Common myeloid progenitor, CD34-positive (primary cell): ENCODE data around the gene SLC12A9.

ENCODE experiments used
- CTCF ChIA-PET: fragments of 350-600 bp; sonication (Branson Sonifier 250); formaldehyde crosslinking; loops from one replicate; lab custom pipeline; 2021; ENCODE audit warnings: antibody characterized with exemption; lab: Charles Lee
- POLR2A ChIA-PET: fragments of 350-600 bp; sonication (Branson Sonifier 250); formaldehyde crosslinking; loops from one replicate; lab custom pipeline; 2021; ENCODE audit warnings: antibody characterized with exemption; lab: Charles Lee
- DNase-seq, 3 donors: peaks; one replicate each; pipeline versions ENCODE4 v3.0.0 to v3.0.0-alpha.2; 2013
- H3K27ac ChIP-seq, 2 experiments: 1 replicate in 1 of 2; 2 replicates in 1 of 2; pipeline ENCODE4 v1.7.0; 2013; ENCODE audit warnings: inconsistent platforms in 2 of 2, low read length in 2 of 2, mild to moderate bottlenecking in 2 of 2, low read depth in 1 of 2, moderate library complexity in 1 of 2; ENCODE audit not compliant: severe bottlenecking in 2 of 2, insufficient read depth in 1 of 2, poor library complexity in 1 of 2
- H3K27me3 ChIP-seq, 5 experiments: replicated peaks in 2 of 5; 1 replicate in 3 of 5; 2 replicates in 2 of 5; pipeline versions ENCODE4 v1.6.1 to v1.7.0; 2013; ENCODE audit warnings: low read length in 4 of 5, mild to moderate bottlenecking in 2 of 5, moderate library complexity in 2 of 5, inconsistent platforms in 1 of 5; ENCODE audit not compliant: insufficient read depth in 5 of 5, control insufficient read depth in 4 of 5
- H3K36me3 ChIP-seq, 4 experiments: 1 replicate in 2 of 4; 2 replicates in 2 of 4; pipeline versions ENCODE4 v1.6.1 to v1.7.0; 2013; ENCODE audit warnings: low read length in 3 of 4, control low read depth in 1 of 4, mild to moderate bottlenecking in 1 of 4; ENCODE audit not compliant: control insufficient read depth in 4 of 4, insufficient read depth in 4 of 4
- H3K4me1 ChIP-seq, 4 experiments: 1 replicate in 3 of 4; 2 replicates in 1 of 4; pipeline versions ENCODE4 v1.6.1 to v1.7.1; 2013; ENCODE audit warnings: low read length in 3 of 4, mild to moderate bottlenecking in 3 of 4, control low read depth in 1 of 4, inconsistent platforms in 1 of 4, moderate library complexity in 1 of 4; ENCODE audit not compliant: control insufficient read depth in 4 of 4, insufficient read depth in 4 of 4; ENCODE audit errors: control extremely low read depth in 1 of 4
- H3K4me3 ChIP-seq, 7 experiments: 1 replicate in 4 of 7; 2 replicates in 3 of 7; pipeline versions ENCODE4 v1.5.1 to v1.7.0; 2013; ENCODE audit warnings: mild to moderate bottlenecking in 7 of 7, low read length in 6 of 7, moderate library complexity in 6 of 7, inconsistent platforms in 2 of 7, low read depth in 2 of 7, control low read depth in 1 of 7; ENCODE audit not compliant: insufficient read depth in 4 of 7, control insufficient read depth in 1 of 7; ENCODE audit errors: extremely low read depth in 1 of 7
- H3K9me3 ChIP-seq, 5 experiments: 1 replicate in 4 of 5; 2 replicates in 1 of 5; pipeline versions ENCODE4 v1.6.1 to v1.7.1; 2013; ENCODE audit warnings: low read length in 4 of 5, mild to moderate bottlenecking in 2 of 5, inconsistent platforms in 1 of 5, low read depth in 1 of 5, moderate library complexity in 1 of 5; ENCODE audit not compliant: control insufficient read depth in 4 of 5, insufficient read depth in 2 of 5; ENCODE audit errors: control extremely low read depth in 1 of 5
- WGBS: methylation state at CpG from one replicate; pipeline ENCODE4 v1.1.5; 2013; ENCODE audit not compliant: insufficient coverage; 5-methylcytosine and 5-hydroxymethylcytosine counted together

Gene SLC12A9

GRCh38 chr7:100881136-100881535 lies 28.6 kb downstream of the SLC12A9 start:
- no peaks in the 10 kb centered on the region for H3K27me3 ChIP-seq
- H3K4me1 ChIP-seq = peaks cover 1 to 21% (median 11%) of the 10 kb centered on the region in 4 experiments
- WGBS = 96% methylated on average over 13 of the region's 20 CpGs
- no peaks in the 10 kb centered on the region for H3K9me3 ChIP-seq
- POLR2A ChIA-PET = no interaction called here
- no peak overlapping the region for H3K4me3 ChIP-seq
- DNase-seq = no peak
- peaks cover 14 to 88% (median 64%) of the 10 kb centered on the region in 4 experiments for H3K36me3 ChIP-seq
- no peak overlapping the region for H3K27ac ChIP-seq
- CTCF ChIA-PET = no interaction called here

GRCh38 chr7:100882201-100882600 lies 29.7 kb downstream of the SLC12A9 start:
- ChIA-PET CTCF (no interaction called here), POLR2A (interaction anchor here (0.6 kb wide), 1 partner anchor 225 kb away, joined by 5 read pairs; no protein-coding TSS in a partner anchor)
- H3K9me3 ChIP-seq = no peaks in the 10 kb centered on the region
- no peaks in the 10 kb centered on the region for H3K27me3 ChIP-seq
- peaks cover 16 to 92% (median 69%) of the 10 kb centered on the region in 4 experiments for H3K36me3 ChIP-seq
- DNase-seq = no peak
- no peak overlapping the region for H3K27ac ChIP-seq
- H3K4me3 ChIP-seq = no peak overlapping the region
- peaks cover 0 to 23% (median 18%) of the 10 kb centered on the region in 4 experiments for H3K4me1 ChIP-seq
- WGBS = 95% methylated on average over 7 of the region's 9 CpGs

GRCh38 chr7:100882785-100883526 lies 30.4 kb downstream of the SLC12A9 start:
- 95% methylated on average over 18 of the region's 24 CpGs for WGBS
- H3K27ac ChIP-seq = no peak overlapping the region
- H3K4me1 ChIP-seq = peaks cover under 1 to 30% (median 25%) of the 10 kb centered on the region in 4 experiments
- no peaks in the 10 kb centered on the region for H3K27me3 ChIP-seq
- peaks cover 16 to 90% (median 68%) of the 10 kb centered on the region in 4 experiments for H3K36me3 ChIP-seq
- no peaks in the 10 kb centered on the region for H3K9me3 ChIP-seq
- H3K4me3 ChIP-seq = no peak overlapping the region
- CTCF ChIA-PET = no interaction called here
- POLR2A ChIA-PET = no interaction called here
- DNase-seq = no peak

GRCh38 chr7:100884736-100885439 lies 32.4 kb downstream of the SLC12A9 start:
- peaks cover 4 to 47% (median 41%) of the 10 kb centered on the region in 4 experiments for H3K4me1 ChIP-seq
- POLR2A ChIA-PET = interaction anchor here (1.2 kb wide), 1 partner anchor 10 kb away, joined by 6 read pairs; the partner anchor contains the start of gene SRRT
- no peaks in the 10 kb centered on the region for H3K27me3 ChIP-seq
- H3K4me3 ChIP-seq = no peak overlapping the region
- WGBS = 95% methylated on average over 23 of the region's 29 CpGs
- peaks cover 16 to 85% (median 63%) of the 10 kb centered on the region in 4 experiments for H3K36me3 ChIP-seq
- CTCF ChIA-PET = no interaction called here
- no peak for DNase-seq
- H3K9me3 ChIP-seq = no peaks in the 10 kb centered on the region
- H3K27ac ChIP-seq = no peak overlapping the region

- no peak overlapping the region for H3K27ac ChIP-seq
- H3K4me3 ChIP-seq = no peak overlapping the region
- peaks cover 0 to 2% (median 0%) of the 10 kb centered on the region in 5 experiments for H3K27me3 ChIP-seq
- POLR2A ChIA-PET = interaction anchor here (1.6 kb wide), 1 partner anchor 11 kb away, joined by 4 read pairs; the partner anchor contains the start of gene SRRT
- H3K4me1 ChIP-seq = peaks cover 4 to 54% (median 48%) of the 10 kb centered on the region in 4 experiments
- WGBS = 94% methylated on average over 17 of the region's 22 CpGs
- H3K9me3 ChIP-seq = no peaks in the 10 kb centered on the region
- CTCF ChIA-PET = interaction anchor here (2.6 kb wide), 1 partner anchor 10 kb away, joined by 20 read pairs; the partner anchor contains the start of gene SRRT
- no peak for DNase-seq
- H3K36me3 ChIP-seq = peaks cover 16 to 80% (median 59%) of the 10 kb centered on the region in 4 experiments
Measured at GRCh38 chr7:100885440-100886141, 33.1 kb downstream of the SLC12A9 start.

- H3K9me3 ChIP-seq = no peaks in the 10 kb centered on the region
- no peak overlapping the region for H3K27ac ChIP-seq
- DNase-seq = no peak
- ChIA-PET CTCF (interaction anchor here (1.3 to 2.6 kb wide), 4 partner anchors 9 to 180 kb away, joined by 3 to 20 read pairs (median 8); partner anchors contain the start of genes POP7, SLC12A9 and SRRT), POLR2A (interaction anchor here (0.6 to 1.6 kb wide), 2 partner anchors 11 to 312 kb away, joined by 3 to 4 read pairs; partner anchors contain the start of gene SRRT)
- H3K36me3 ChIP-seq = peaks cover 13 to 74% (median 53%) of the 10 kb centered on the region in 4 experiments
- 93% methylated on average over 27 of the region's 27 CpGs for WGBS
- peaks cover 4 to 61% (median 54%) of the 10 kb centered on the region in 4 experiments for H3K4me1 ChIP-seq
- H3K27me3 ChIP-seq = peaks cover 0 to 6% (median 0%) of the 10 kb centered on the region in 5 experiments
- H3K4me3 ChIP-seq = peak overlapping the region in 1 of 7 experiments; percentile 52
Measured at GRCh38 chr7:100886142-100886935, 33.8 kb downstream of the SLC12A9 start.
